H1 (cell line): Measurements from ENCODE around the gene CGB2. TPM values are rescaled to one million over a fixed set of nuclear protein-coding genes. Genes with fewer than 3 reads are reported as not detected.
A peak's percentile ranks its signal among the peaks of the same experiment; 100 is the strongest.

ENCODE experiments used
- CTCF ChIA-PET: fragments of 300-600 bp; sonication (Branson Sonifier 250); formaldehyde crosslinking; loops from one replicate; lab custom pipeline; 2021; ENCODE audit not compliant: partially characterized antibody; lab: Charles Lee
- POLR2A ChIA-PET: fragments of 300-600 bp; sonication (Branson Sonifier 250); formaldehyde crosslinking; loops from one replicate; lab custom pipeline; 2021; ENCODE audit warnings: inconsistent platforms; ENCODE audit not compliant: partially characterized antibody; lab: Charles Lee
- DNase-seq, 2 experiments: peaks; one replicate each; pipeline versions ENCODE4 v3.0.0 to v3.0.0-alpha.2; 2010 to 2022; ENCODE audit warnings: low spot score in 2 of 2, low read depth in 1 of 2, mixed read lengths in 1 of 2
- FAIRE-seq: peaks from 2 replicates; lab custom pipeline; 2011; peaks lifted over from hg19 to GRCh38; lab: Jason Lieb, UNC
- H2AFZ ChIP-seq: 2 replicates; pipeline ENCODE4 v1.8.1; 2012; ENCODE audit warnings: low read length, inconsistent platforms
- H2AK5ac ChIP-seq: 2 replicates; pipeline ENCODE4 v1.6.1; 2013; ENCODE audit warnings: low read depth, low read length
- H2BK120ac ChIP-seq: replicated peaks from 2 replicates; pipeline ENCODE3; 2013; ENCODE audit warnings: low read depth, low read length, inconsistent platforms
- H2BK12ac ChIP-seq: 2 replicates; pipeline ENCODE4 v1.6.1; 2013; ENCODE audit warnings: low read depth, low read length
- H2BK15ac ChIP-seq: 2 replicates; pipeline ENCODE4 v1.6.1; 2013; ENCODE audit warnings: low read length
- H2BK20ac ChIP-seq: 2 replicates; pipeline ENCODE4 v1.6.1; 2013; ENCODE audit warnings: low read length
- H2BK5ac ChIP-seq: 2 replicates; pipeline ENCODE4 v1.6.1; 2013; ENCODE audit warnings: low read depth, low read length
- H3K14ac ChIP-seq: 2 replicates; pipeline ENCODE4 v1.6.1; 2013; ENCODE audit warnings: inconsistent platforms; ENCODE audit not compliant: insufficient read length
- H3K18ac ChIP-seq: 2 replicates; pipeline ENCODE4 v1.6.1; 2013; ENCODE audit warnings: low read length; ENCODE audit errors: extremely low read depth
- H3K23ac ChIP-seq: 2 replicates; pipeline ENCODE4 v1.6.1; 2013; ENCODE audit warnings: inconsistent platforms; ENCODE audit not compliant: insufficient read length
- H3K23me2 ChIP-seq: 2 replicates; pipeline ENCODE4 v1.6.1; 2013; ENCODE audit warnings: low read depth, low read length
- H3K27ac ChIP-seq: 2 replicates; pipeline ENCODE4 v1.6.1; 2011; ENCODE audit warnings: low read depth, low read length, inconsistent platforms
- H3K27me3 ChIP-seq, 4 experiments: replicated peaks in 1 of 4; 1 replicate in 1 of 4; 2 replicates in 3 of 4; pipeline versions ENCODE4 v1.6.1 to v1.8.1; 2011 to 2013; ENCODE audit warnings: low read length in 3 of 4, mild to moderate bottlenecking in 3 of 4, inconsistent platforms in 2 of 4, mixed read lengths in 2 of 4, moderate library complexity in 1 of 4; ENCODE audit not compliant: control insufficient read depth in 3 of 4, insufficient read depth in 3 of 4; ENCODE audit errors: extremely low read depth in 1 of 4
- H3K36me3 ChIP-seq, 4 experiments: 2 replicates each; pipeline versions ENCODE4 v1.6.1 to v1.8.1; 2011 to 2013; ENCODE audit warnings: mild to moderate bottlenecking in 4 of 4, low read length in 3 of 4, moderate library complexity in 2 of 4, control low read depth in 1 of 4, inconsistent platforms in 1 of 4; ENCODE audit not compliant: insufficient read depth in 4 of 4, control insufficient read depth in 2 of 4
- H3K4ac ChIP-seq: replicated peaks from 2 replicates; pipeline ENCODE3; 2013; ENCODE audit warnings: low read length, low read depth, mixed read lengths, inconsistent platforms; ENCODE audit not compliant: insufficient read length
- H3K4me1 ChIP-seq, 4 experiments: replicated peaks in 1 of 4; 1 replicate in 1 of 4; 2 replicates in 3 of 4; pipeline versions ENCODE4 v1.6.1 to v1.8.1; 2011 to 2013; ENCODE audit warnings: low read length in 3 of 4, inconsistent platforms in 2 of 4, mixed read lengths in 1 of 4; ENCODE audit not compliant: insufficient read depth in 4 of 4, control insufficient read depth in 3 of 4
- H3K4me2 ChIP-seq, 2 experiments: 2 replicates each; pipeline versions ENCODE4 v1.6.1 to v1.8.1; 2011 to 2013; ENCODE audit warnings: low read depth in 2 of 2, low read length in 2 of 2, control low read depth in 1 of 2, inconsistent platforms in 1 of 2, mild to moderate bottlenecking in 1 of 2; ENCODE audit not compliant: insufficient read depth in 1 of 2
- H3K4me3 ChIP-seq, 4 experiments: fragments of 200-600, 300-600 bp in 1 of 4; sonication (generic), shearing (Covaris generic), sonication (Bioruptor Twin) in 1 of 4; 2 replicates each; pipeline versions ENCODE4 v1.5.1 to v1.8.1; 2011 to 2016; ENCODE audit warnings: low read length in 4 of 4, low read depth in 3 of 4, control low read depth in 2 of 4, inconsistent platforms in 2 of 4, mild to moderate bottlenecking in 2 of 4, mixed read lengths in 1 of 4, moderate library complexity in 1 of 4; ENCODE audit not compliant: insufficient read depth in 2 of 4; ENCODE audit errors: extremely low read depth in 1 of 4
- H3K56ac ChIP-seq: replicated peaks from 2 replicates; pipeline ENCODE3; 2013; ENCODE audit warnings: low read depth, mild to moderate bottlenecking, mixed read lengths, low read length, inconsistent platforms; ENCODE audit not compliant: insufficient read length
- H3K79me1 ChIP-seq: 2 replicates; pipeline ENCODE4 v1.6.1; 2013; ENCODE audit warnings: low read depth, low read length, control low read depth
- H3K79me2 ChIP-seq, 2 experiments: 2 replicates each; pipeline versions ENCODE4 v1.6.1 to v1.8.1; 2012 to 2013; ENCODE audit warnings: low read length in 2 of 2, mild to moderate bottlenecking in 2 of 2, inconsistent platforms in 1 of 2; ENCODE audit not compliant: insufficient read depth in 2 of 2, control insufficient read depth in 1 of 2
- H3K9ac ChIP-seq, 4 experiments: replicated peaks in 1 of 4; 1 replicate in 1 of 4; 2 replicates in 3 of 4; pipeline versions ENCODE4 v1.6.1 to v1.8.1; 2011 to 2013; ENCODE audit warnings: low read depth in 3 of 4, low read length in 3 of 4, control low read depth in 2 of 4, mild to moderate bottlenecking in 2 of 4, moderate library complexity in 2 of 4, inconsistent platforms in 1 of 4; ENCODE audit errors: extremely low read depth in 1 of 4
- H3K9me3 ChIP-seq, 2 experiments: 2 replicates each; pipeline versions ENCODE4 v1.6.1 to v1.8.1; 2012 to 2013; ENCODE audit warnings: mild to moderate bottlenecking in 2 of 2, moderate library complexity in 2 of 2, control low read depth in 1 of 2, inconsistent platforms in 1 of 2, low read depth in 1 of 2, low read length in 1 of 2, mixed read lengths in 1 of 2; ENCODE audit not compliant: insufficient read depth in 2 of 2
- H4K20me1 ChIP-seq, 2 experiments: replicated peaks in 1 of 2; 2 replicates each; pipeline versions ENCODE3 to v1.8.1; 2011 to 2013; ENCODE audit warnings: inconsistent platforms in 2 of 2, low read length in 2 of 2, mild to moderate bottlenecking in 1 of 2; ENCODE audit not compliant: insufficient read depth in 2 of 2, control insufficient read depth in 1 of 2
- H4K5ac ChIP-seq: 2 replicates; pipeline ENCODE4 v1.6.1; 2013; ENCODE audit warnings: low read length, low read depth, mixed read lengths, inconsistent platforms; ENCODE audit not compliant: insufficient read length
- H4K8ac ChIP-seq: 2 replicates; pipeline ENCODE4 v1.8.0; 2013; ENCODE audit warnings: mild to moderate bottlenecking, moderate library complexity, low read length, inconsistent platforms; ENCODE audit not compliant: insufficient read depth; ENCODE audit errors: extremely low read depth
- H4K91ac ChIP-seq: replicated peaks from 2 replicates; pipeline ENCODE3; 2013; ENCODE audit warnings: low read length, mixed read lengths, inconsistent platforms; ENCODE audit not compliant: insufficient read length
- ATF3 ChIP-seq: IDR thresholded peaks from 2 replicates; pipeline ENCODE4 v1.6.1; 2011; ENCODE audit warnings: low read depth, mild to moderate bottlenecking, low read length; ENCODE audit not compliant: insufficient read depth
- HDAC2 ChIP-seq, 2 experiments: fragments of 300-600 bp in 1 of 2; sonication (generic) in 1 of 2; IDR thresholded peaks; 2 replicates each; pipeline ENCODE4 v1.6.1; 2011 to 2012; ENCODE audit warnings: low read depth in 2 of 2, low read length in 2 of 2, mild to moderate bottlenecking in 2 of 2, moderate library complexity in 2 of 2, borderline replicate concordance in 1 of 2, inconsistent platforms in 1 of 2
- PHF8 ChIP-seq: fragments of 200-600 bp; sonication (generic); conservative IDR thresholded peaks from 2 replicates; pipeline ENCODE4 v1.7.1; 2012; ENCODE audit warnings: low read depth, mild to moderate bottlenecking, inconsistent platforms, low read length, moderate library complexity
- RFX5 ChIP-seq: IDR thresholded peaks from 2 replicates; pipeline ENCODE4 v1.6.1; 2011; ENCODE audit warnings: low read depth, low read length, improper control_type of control experiment, borderline replicate concordance
- SP1 ChIP-seq: IDR thresholded peaks from 2 replicates; pipeline ENCODE4 v1.6.1; 2011; ENCODE audit warnings: low read depth, low read length
- WGBS, 2 experiments: shearing (Covaris generic) in 1 of 2; methylation state at CpG; one replicate each; pipeline versions ENCODE4 v1.1.6 to v1.1.7; 2013 to 2015; ENCODE audit warnings: low lambda C conversion rate in 2 of 2, mixed read lengths in 2 of 2, inconsistent platforms in 1 of 2, low coverage in 1 of 2, missing lambda C conversion rate in 1 of 2; ENCODE audit not compliant: insufficient replicate concordance in 2 of 2, insufficient coverage in 1 of 2, insufficient read length in 1 of 2; ENCODE audit errors: extremely low coverage in 1 of 2, missing lambda C conversion rate in 1 of 2; 5-methylcytosine and 5-hydroxymethylcytosine counted together
- polyA plus RNA-seq, 7 experiments: library from polyadenylated mRNA; depleted of rRNA in 3 of 7; stranded (reverse) in 5 of 7; unstranded in 2 of 7; fragments of >200 nt in 5 of 7; fragments of 200-250 nt in 2 of 7; gene quantifications; 1 replicate in 5 of 7; 2 replicates in 1 of 7; 4 replicates in 1 of 7; pipeline versions ENCODE4 v1.2.1 to v1.2.3, GENCODE V29; 2011 to 2013; ENCODE audit warnings: missing spikeins in 2 of 7, mixed read lengths in 2 of 7
- total RNA-seq: library from RNA; stranded (reverse); fragmentation: NEBNext Ultra II Directional; extraction: Animal tissue kit (Norgen Biotek cat#: 25700); gene quantifications from 2 replicates; pipeline ENCODE4 v1.2.1, GENCODE V29; 2021
- TF ChIP-seq, protein P1 (sequence below): IDR thresholded peaks from 2 replicates; pipeline ENCODE4 v1.6.1; 2012; ENCODE audit warnings: low read length, inconsistent platforms

Gene CGB2
- total and polyA plus RNA-seq, 2 of the 8 experiments (the other 6 are each of a cell fraction or from before 2014, with no cell fraction given) = 0.71 to 3.2 TPM

DNA sequence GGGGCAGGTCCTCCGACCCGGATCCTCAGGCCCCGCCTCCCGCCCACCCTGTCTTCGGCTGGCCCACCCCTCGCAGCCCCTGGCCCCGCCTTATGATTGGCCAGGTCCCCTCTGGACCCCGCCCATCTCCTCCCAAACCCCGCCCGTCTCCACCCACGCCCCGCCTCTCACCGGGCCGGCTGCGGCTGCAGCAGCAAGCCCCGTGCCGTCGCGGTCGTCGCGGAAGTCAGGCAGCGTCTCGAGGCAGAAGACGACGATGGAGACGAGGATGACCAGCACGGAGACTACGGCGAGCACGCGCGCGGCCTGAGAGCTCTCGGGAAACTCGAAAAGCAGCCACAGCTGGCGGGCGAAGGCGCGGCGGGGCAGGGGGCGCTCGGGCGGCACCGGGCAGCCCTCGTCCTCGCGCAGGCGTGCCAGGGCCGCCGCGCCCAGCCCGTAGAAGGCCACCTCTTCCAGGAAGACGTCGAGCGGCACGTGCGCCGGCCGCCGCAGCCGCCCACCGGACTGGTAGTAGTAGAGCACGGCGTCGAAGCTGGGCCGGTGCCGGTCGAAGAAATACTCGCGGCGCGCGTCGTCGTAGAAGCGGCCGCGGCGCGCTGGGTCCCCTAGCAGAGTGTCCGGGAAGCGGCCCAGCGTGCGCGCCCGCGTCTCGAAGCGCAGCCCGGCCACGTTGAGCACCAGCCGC lies 40.3 kb downstream of the CGB2 start:
- no peak overlapping the region for H2AK5ac ChIP-seq
- peak in 1 of 2 experiments; percentile 95 for DNase-seq
- H2BK120ac ChIP-seq = no peak overlapping the region
- H3K23ac ChIP-seq = no peak overlapping the region
- no peak overlapping the region for H3K9ac ChIP-seq
- H4K20me1 ChIP-seq = no peaks in the 10 kb centered on the region
- peak overlapping the region; percentile 21 to 60 for H3K4me2 ChIP-seq
- no peak overlapping the region for H2BK5ac ChIP-seq
- H2BK12ac ChIP-seq = no peak overlapping the region
- H3K56ac ChIP-seq = no peak overlapping the region
- CTCF ChIA-PET = interaction anchor here (1.0 to 1.6 kb wide), 3 partner anchors 14 to 130 kb away, joined by 3 read pairs; partner anchors contain the start of gene CGB7
- H2BK15ac ChIP-seq = no peak overlapping the region
- H3K79me1 ChIP-seq = no peaks in the 10 kb centered on the region
- H2BK20ac ChIP-seq = no peak overlapping the region
- H3K4me3 ChIP-seq = peak overlapping the region in 2 of 4 experiments; percentile 2 to 50; a peak in 3 of 8 replicates
- no peaks in the 10 kb centered on the region for H3K79me2 ChIP-seq
- no peak overlapping the region; the same call in none of the 2 replicates for H3K18ac ChIP-seq
- H4K8ac ChIP-seq = peak overlapping the region; percentile 81; the same call in 1 of the 2 replicates
- H3K23me2 ChIP-seq = no peaks in the 10 kb centered on the region; the same call in 1 of the 2 replicates
- H3K4ac ChIP-seq = no peak overlapping the region
- peaks cover 0 to 2% (median 0%) of the 10 kb centered on the region in 4 experiments; a peak in 2 of 7 replicates for H3K4me1 ChIP-seq
- peaks cover 26 to 63% (median 54%) of the 10 kb centered on the region in 4 experiments for H3K27me3 ChIP-seq
- no peak overlapping the region for H2AFZ ChIP-seq
- peaks cover 0 to 4% (median 0%) of the 10 kb centered on the region in 4 experiments; a peak in 1 of 8 replicates for H3K36me3 ChIP-seq
- no peak overlapping the region for H3K14ac ChIP-seq
- POLR2A ChIA-PET = interaction anchor here (0.9 to 1.0 kb wide), 2 partner anchors 10 to 26 kb away, joined by 3 read pairs; no protein-coding TSS in a partner anchor
- H4K91ac ChIP-seq = no peak overlapping the region
- WGBS, 2 experiments = 13% methylated on average over 42 of the region's 93 CpGs; no CpG with 5 or more reads in 1 of the 2 experiments
- H3K9me3 ChIP-seq = peaks cover 0 to 5% of the 10 kb centered on the region in 2 experiments; a peak in 1 of 4 replicates
- FAIRE-seq = no peak
- H4K5ac ChIP-seq = no peak overlapping the region
- no peak overlapping the region for H3K27ac ChIP-seq
- TF ChIP-seq HDAC2 (IDR thresholded peaks at IDR 0.05; ENCODE audit: borderline replicate concordance in 1 of 2, low read depth in 2 of 2, low read length in 2 of 2) (no peak), ATF3 (no peak), SP1 (0 out of 2 replicates have a peak, but pooled peaks have one; percentile 28), RFX5 (no peak), PHF8 (0 out of 2 replicates have a peak, but pooled peaks have one; percentile 17)
- TF ChIP-seq, protein P1, sequence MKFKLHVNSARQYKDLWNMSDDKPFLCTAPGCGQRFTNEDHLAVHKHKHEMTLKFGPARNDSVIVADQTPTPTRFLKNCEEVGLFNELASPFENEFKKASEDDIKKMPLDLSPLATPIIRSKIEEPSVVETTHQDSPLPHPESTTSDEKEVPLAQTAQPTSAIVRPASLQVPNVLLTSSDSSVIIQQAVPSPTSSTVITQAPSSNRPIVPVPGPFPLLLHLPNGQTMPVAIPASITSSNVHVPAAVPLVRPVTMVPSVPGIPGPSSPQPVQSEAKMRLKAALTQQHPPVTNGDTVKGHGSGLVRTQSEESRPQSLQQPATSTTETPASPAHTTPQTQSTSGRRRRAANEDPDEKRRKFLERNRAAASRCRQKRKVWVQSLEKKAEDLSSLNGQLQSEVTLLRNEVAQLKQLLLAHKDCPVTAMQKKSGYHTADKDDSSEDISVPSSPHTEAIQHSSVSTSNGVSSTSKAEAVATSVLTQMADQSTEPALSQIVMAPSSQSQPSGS = no peak
